H1 (cell line): ENCODE data around the gene FXYD5.

Experiments used
- CHD2 ChIP-seq: IDR thresholded peaks from 2 replicates; pipeline ENCODE4 v1.6.1; 2012; ENCODE audit warnings: low read length, improper control_type of control experiment
- EZH2 ChIP-seq: fragments of 200-600 bp; sonication (generic); IDR thresholded peaks from 2 replicates; pipeline ENCODE4 v1.7.1; 2012; ENCODE audit warnings: low read depth, mild to moderate bottlenecking, moderate library complexity, low read length, inconsistent platforms; ENCODE audit not compliant: severe bottlenecking
- POLR2A ChIP-seq, 2 experiments: IDR thresholded peaks; 1 replicate in 1 of 2; 2 replicates in 1 of 2; pipeline ENCODE4 v1.6.1; 2011; ENCODE audit warnings: low read depth in 2 of 2, low read length in 2 of 2, mild to moderate bottlenecking in 2 of 2; ENCODE audit errors: control extremely low read depth in 1 of 2
- POLR2AphosphoS5 ChIP-seq: IDR thresholded peaks from 2 replicates; pipeline ENCODE4 v1.6.1; 2011; ENCODE audit warnings: low read depth, low read length
- POU5F1 ChIP-seq: IDR thresholded peaks from 2 replicates; pipeline ENCODE4 v1.6.1; 2011; ENCODE audit warnings: low read depth, mild to moderate bottlenecking, low read length, moderate library complexity
- SIN3A ChIP-seq, 2 experiments: IDR thresholded peaks in 1 of 2; conservative IDR thresholded peaks in 1 of 2; 2 replicates each; pipeline ENCODE4 v1.6.1; 2011 to 2012; ENCODE audit warnings: low read length in 2 of 2, improper control_type of control experiment in 1 of 2, low read depth in 1 of 2, mild to moderate bottlenecking in 1 of 2
- SIX5 ChIP-seq: IDR thresholded peaks from 2 replicates; pipeline ENCODE4 v1.6.1; 2011; ENCODE audit warnings: mild to moderate bottlenecking, low read depth, low read length
- ZNF274 ChIP-seq: IDR thresholded peaks from 2 replicates; pipeline ENCODE4 v1.7.0; 2012; ENCODE audit warnings: low read length, borderline replicate concordance; ENCODE audit errors: extremely low read depth
- TF ChIP-seq, protein P1 (sequence below), 3 experiments: IDR thresholded peaks; 1 replicate in 2 of 3; 2 replicates in 1 of 3; pipeline versions ENCODE4 v1.5.1 to v1.6.1; 2011; ENCODE audit warnings: low read length in 3 of 3, mild to moderate bottlenecking in 3 of 3, inconsistent platforms in 2 of 3, low read depth in 1 of 3, moderate library complexity in 1 of 3; ENCODE audit not compliant: insufficient read depth in 1 of 3; ENCODE audit errors: control extremely low read depth in 1 of 3
- TF ChIP-seq, protein P2 (sequence below): IDR thresholded peaks from 2 replicates; pipeline ENCODE4 v1.6.1; 2012; ENCODE audit warnings: inconsistent platforms
- TF ChIP-seq, protein P3 (sequence below): IDR thresholded peaks from 2 replicates; pipeline ENCODE4 v1.6.1; 2011; ENCODE audit warnings: low read depth, mild to moderate bottlenecking, low read length; ENCODE audit not compliant: insufficient read depth

DNA sequence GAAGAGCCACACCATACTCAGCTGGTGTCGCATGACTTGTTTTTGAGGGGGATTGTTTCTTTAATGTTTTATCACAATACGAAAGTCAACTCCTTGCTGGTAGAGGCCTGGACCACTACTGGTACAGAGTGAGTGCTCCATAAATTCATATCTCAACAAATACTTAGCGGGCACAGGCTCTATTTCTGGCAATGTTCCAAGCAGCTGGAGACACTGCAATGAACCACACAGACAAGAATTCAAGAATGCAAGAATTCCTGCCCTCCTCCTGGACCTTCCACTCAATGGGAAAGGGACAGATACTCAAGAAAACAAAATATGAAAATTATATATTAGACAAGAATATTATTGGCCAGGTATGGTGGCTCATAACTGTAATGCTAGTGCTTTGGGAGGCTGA lies 5.1 kb upstream of the FXYD5 start:
- TF ChIP-seq POLR2A (IDR thresholded peaks at IDR 0.05; ENCODE audit: control extremely low read depth in 1 of 2, low read depth in 2 of 2, low read length in 2 of 2) (no peak), EZH2 (no peak), SIX5 (no peak), SIN3A (conservative IDR thresholded peaks at IDR 0.05 in 1 of 2, IDR thresholded peaks at IDR 0.05 in 1 of 2; ENCODE audit: low read depth in 1 of 2, low read length in 2 of 2) (no peak), CHD2 (no peak), POLR2AphosphoS5 (no peak), ZNF274 (no peak), POU5F1 (no peak)
- TF ChIP-seq, protein P1, sequence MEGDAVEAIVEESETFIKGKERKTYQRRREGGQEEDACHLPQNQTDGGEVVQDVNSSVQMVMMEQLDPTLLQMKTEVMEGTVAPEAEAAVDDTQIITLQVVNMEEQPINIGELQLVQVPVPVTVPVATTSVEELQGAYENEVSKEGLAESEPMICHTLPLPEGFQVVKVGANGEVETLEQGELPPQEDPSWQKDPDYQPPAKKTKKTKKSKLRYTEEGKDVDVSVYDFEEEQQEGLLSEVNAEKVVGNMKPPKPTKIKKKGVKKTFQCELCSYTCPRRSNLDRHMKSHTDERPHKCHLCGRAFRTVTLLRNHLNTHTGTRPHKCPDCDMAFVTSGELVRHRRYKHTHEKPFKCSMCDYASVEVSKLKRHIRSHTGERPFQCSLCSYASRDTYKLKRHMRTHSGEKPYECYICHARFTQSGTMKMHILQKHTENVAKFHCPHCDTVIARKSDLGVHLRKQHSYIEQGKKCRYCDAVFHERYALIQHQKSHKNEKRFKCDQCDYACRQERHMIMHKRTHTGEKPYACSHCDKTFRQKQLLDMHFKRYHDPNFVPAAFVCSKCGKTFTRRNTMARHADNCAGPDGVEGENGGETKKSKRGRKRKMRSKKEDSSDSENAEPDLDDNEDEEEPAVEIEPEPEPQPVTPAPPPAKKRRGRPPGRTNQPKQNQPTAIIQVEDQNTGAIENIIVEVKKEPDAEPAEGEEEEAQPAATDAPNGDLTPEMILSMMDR (IDR thresholded peaks at IDR 0.05; ENCODE audit: control extremely low read depth in 1 of 3, insufficient read depth in 1 of 3, low read depth in 1 of 3, low read length in 3 of 3), result no peak
- TF ChIP-seq, protein P2, sequence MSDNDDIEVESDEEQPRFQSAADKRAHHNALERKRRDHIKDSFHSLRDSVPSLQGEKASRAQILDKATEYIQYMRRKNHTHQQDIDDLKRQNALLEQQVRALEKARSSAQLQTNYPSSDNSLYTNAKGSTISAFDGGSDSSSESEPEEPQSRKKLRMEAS, result no peak
- TF ChIP-seq, protein P3, sequence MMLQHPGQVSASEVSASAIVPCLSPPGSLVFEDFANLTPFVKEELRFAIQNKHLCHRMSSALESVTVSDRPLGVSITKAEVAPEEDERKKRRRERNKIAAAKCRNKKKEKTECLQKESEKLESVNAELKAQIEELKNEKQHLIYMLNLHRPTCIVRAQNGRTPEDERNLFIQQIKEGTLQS, result no peak
